ENCODE results near the gene CDH6.

- TF ChIP-seq CTCF (IDR thresholded peaks at IDR 0.05; ENCODE audit: extremely low read depth in 1 of 2, insufficient read depth in 1 of 2, low read depth in 1 of 2, low read length in 2 of 2) (no peak), MYC (IDR thresholded peaks at IDR 0.05; ENCODE audit: low read depth, low read length) (no peak), EZH2 (IDR thresholded peaks at IDR 0.05; ENCODE audit: borderline replicate concordance, low read depth, low read length, severe bottlenecking) (no peak), JUN (IDR thresholded peaks at IDR 0.05; ENCODE audit: borderline replicate concordance, insufficient read depth, insufficient read length, low read depth) (no peak)
Measured at GRCh38 chr5:31350395-31350794, 156.9 kb downstream of the CDH6 start.
